Occipital lobe (tissue), 2 donors: ENCODE data around the gene DHCR24. TPM values are rescaled to one million over a fixed set of nuclear protein-coding genes. Genes with fewer than 3 reads are reported as not detected.
"Not testable (repeated sequence)": the region's sequence is repeated elsewhere in the genome, so short reads cannot be mapped to it uniquely, and the experiment has no call there.

Experiments
- DNase-seq: peaks from one replicate; lab custom pipeline; 2025; lab: John Stamatoyannopoulos, UW
- total RNA-seq: library from RNA; depleted of rRNA; stranded (reverse); fragments of >200 nt; gene quantifications from one replicate; pipeline ENCODE4 v1.2.3, GENCODE V29; 2014

The DHCR24 gene
- total RNA-seq, 1 donor from 2014 or later: 40.7 TPM

DNA sequence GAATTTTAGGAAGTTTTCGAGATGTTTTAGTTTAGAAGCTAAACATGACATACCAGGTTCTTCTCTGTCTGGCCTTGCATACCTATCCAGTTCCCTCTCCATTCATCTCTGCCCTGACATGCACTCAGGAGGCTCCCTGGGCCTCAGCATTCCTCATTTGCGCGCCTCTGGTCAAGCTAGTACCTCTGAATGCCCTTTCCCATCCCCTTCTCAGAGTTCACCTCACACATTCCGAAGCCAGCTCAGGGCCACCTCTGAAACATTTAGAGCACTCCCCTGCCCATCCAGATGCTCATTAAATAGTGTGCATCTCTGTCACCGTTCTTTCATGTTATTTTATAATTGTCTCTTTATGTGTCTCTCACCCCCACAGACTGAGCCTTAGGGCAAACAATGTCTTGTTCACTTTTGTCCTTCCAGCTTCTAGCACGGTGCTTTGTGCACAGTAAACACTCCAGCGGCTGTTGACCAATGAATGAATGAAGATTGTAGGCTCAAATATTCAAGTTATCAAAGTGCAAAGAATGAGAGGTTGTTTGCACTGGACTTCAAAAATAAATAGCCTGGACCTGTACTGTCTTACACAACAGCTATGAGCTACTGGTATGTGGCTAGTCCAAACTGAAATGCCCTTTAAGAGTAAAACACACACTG is 1.2 kb upstream of the DHCR24 start:
- DNase-seq: no peak

DNA sequence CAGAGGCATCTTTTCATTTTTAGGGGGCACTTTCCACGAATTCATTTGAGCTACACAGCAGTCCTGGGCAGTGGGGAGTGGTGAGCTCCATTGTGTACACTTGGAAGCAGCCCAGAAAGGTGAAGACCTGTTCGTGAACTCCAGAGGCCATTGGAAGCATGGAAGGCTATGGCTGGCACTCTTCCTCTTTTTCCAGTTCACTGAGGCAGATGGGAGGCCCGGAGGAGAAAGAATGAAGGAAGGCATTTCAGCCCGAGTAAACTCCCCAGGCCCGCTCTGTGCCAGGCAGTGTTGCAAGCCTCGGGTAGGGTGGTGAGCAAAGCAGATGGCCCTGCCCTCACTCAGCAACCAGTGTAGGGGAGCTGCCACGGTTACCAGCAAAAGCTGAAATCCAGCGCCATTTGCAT is 673 bp upstream of the DHCR24 start:
- no peak for DNase-seq

DNA sequence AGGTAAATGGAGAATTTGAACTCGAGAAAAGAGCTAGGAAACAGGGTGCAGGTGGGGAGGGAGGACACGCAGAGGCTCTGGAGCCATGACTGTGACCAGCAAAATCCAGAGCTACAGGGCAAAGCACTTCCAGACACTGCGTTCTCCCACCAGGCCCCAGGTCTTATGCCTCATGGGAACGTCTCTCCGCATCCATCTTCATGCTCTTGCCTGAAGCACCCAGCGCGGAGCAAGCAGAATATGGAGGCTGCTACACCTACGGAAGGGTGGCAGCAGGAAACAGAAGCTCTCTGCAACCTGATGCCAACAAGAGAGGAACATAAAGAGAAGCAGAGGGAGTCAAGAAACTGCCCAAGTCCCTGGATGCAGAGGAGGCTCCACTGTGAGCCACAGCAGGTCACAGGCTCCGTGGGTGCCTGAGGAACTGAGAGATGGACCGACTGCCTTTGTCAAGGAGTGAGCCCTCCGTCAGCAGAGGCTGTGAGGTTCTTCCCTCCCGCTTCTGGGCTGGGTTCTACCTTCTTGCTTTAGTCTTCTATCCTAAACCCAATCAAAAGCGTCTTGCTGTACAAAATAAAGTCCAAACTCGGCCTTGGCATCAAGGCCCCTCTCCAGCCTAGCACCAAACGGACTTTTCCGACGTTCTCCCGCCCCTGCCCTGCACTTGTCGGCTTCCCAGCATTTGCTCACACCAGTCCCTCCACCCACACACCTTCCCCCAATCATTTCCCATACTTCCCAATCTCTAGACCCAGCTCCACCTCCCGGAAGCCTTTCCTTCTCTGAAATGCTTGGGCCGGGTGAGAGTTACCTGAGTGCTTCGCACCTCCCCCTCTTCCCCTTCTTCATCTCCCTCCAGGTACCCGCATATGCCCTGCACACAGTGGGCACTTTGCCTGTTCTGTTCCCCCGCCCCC is 930 bp downstream of the DHCR24 start:
- DNase-seq: no peak

DNA sequence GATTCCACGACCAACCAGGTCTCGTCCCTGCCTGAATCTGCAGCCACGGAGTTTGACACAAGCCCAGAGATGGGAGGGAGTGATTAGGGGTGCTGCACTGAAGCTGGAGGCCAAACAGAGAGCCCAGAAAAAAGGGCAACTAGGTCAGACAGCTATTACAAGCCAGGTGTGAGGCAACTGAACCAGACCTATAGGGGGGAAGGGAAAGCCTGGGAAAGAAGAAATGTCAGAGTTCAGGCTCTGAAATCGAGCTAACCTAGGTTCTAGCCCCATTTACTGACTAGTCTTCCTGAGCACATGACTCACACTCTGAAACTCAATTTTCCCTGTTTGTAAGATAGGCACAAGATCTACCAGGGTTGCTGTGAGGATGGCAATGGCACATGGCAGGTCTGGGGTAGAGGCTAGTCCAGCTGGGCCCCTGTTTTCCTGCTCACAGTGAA is 1.7 kb downstream of the DHCR24 start:
- DNase-seq: no peak

DNA sequence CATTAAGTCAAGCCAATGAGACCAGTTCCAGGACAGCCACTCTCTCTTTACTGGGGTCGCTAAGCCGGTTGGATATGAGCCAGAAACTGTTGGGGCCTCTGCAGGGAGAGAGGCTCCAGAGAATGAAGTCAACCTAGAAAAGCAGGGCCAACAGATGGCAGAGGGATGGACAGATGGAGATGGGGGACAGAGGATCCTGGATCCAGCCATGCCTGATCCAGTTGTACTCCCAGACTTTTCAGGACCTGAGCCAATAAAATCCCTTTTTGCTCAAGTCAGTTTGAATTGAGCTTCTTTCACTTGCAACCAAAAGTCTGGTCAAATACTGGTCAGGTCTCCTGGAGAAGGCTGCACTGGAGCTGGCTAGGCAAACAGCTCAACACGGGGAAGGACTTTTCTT is 2.2 kb downstream of the DHCR24 start:
- DNase-seq: no peak

DNA sequence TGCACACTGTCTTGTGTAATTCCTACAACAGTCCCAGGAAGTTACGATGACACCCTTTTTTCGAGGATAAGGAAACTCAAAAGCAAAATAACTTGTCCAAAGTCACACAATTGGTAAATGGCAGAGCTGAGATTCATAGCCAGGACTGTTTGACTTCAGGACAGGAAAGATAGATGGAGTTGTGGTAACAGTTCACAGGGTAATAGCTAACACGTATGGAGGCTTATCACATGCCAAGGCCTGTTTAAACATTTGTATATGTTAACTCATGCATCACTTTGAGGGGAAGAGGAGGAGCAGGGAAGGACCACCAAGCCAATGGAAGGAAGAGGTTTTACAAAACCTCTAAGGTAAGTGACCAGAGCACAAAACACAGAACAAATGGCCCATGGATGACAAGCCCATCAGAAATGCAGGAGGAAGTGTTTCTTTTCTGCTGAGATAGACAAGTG is 2.8 kb downstream of the DHCR24 start:
- DNase-seq: no peak

DNA sequence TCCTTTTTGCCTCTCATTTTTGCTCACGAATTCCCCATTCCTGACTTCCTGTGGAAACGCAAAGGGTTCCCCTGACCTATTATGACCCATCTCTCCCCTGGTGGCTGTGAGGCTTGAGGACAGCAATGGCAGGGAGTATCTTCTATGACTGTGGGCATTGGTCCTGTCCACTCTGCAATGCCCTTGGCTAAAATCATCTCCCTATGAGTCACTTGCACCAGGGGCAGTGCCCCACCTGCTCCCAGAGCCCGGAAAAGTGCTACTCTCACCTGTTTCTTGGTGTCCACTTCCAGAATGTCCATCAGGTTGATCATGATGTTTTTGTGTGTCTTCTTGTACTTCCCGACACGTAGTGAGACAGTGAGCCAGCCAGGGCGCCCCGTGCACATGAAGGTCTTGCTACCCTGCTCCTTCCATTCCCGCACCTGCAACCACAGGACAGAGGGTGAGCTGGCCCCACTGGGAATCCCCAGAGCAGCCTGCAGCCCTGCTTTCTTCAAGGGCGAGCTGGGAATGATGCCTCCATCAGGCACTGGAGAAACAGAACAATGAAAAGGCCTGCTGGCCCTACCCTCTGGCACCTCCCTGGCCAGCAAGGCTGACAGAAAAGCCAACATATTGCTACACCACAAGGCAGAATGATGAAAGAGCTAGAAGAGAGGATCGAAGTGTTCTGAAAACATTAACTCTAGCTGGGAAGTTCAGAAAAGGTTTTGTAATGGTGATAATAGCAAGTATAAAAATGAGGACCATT is 3.5 kb downstream of the DHCR24 start:
- no peak for DNase-seq

DNA sequence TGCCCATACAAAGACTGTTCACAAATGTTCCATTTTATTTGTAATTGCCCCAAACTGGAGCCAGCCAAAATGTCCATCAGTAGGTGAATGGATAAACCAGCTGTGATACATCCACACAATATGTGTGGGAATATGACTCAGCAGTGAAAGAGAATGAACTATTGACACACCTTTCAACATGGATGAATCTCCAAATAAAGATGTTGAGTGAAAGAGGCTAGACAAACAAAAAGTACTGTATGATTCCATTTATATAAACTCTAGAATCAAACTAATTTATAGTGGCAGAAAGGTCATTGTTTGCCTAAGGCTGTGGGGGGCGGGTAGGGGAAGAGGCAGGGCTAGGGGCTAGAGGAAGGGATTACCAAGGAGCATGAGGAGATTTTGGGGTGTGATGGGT is 4.5 kb downstream of the DHCR24 start:
- no peak for DNase-seq

DNA sequence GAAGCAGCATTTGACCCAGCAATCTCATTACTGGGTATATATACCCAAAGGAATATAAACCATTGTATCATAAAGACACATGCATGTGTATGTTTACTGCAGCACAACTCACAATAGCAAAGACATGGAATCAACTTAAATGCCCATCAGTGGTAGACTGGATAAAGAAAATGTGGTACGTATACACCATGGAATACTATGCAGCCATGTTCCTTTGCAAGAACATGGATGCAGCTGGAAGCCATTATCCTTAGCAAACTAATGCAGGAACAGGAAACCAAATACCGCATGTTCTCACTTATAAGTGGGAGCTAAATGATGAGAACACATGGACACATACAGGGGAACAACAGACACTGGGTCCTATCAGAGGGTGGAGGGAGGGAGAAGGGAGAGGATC is 5.4 kb downstream of the DHCR24 start:
- DNase-seq: not testable (repeated sequence)

DNA sequence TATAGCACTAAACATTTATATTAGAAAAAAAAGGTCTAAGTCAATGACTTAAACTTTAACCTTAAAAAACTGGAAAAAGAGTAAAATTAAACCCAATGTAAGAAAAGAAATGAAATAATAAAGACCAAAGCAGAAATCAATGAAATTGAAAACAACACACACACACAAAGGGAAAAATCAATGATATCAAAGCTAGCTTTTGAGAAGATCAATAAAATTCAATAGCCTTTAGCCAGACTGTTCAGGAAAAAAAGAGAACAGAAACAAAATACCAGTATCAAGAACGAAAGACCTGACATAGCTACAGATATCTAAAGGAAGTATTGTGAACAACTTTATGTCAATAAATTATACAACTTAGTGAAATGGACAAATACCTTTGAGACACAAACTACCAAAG is 7.1 kb downstream of the DHCR24 start:
- DNase-seq: no peak

DNA sequence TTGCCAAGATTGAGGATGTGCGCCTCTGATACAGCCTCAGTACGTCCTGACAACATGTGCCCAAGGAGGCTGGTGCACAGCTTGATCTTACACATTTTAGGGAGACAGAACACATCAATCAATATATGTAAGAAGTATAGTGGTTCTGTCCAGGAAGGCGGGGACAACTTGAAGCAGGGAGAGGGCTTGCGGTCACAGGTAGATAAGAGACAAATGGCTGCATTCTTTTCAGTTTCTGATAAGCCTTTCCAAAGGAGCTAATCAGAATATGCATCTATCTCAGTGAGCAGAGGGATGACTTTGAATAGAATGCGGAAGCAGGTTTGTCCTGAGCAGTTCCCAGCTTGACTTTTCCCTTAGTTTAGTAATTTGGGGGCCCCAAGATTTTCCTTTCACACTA is 10.2 kb downstream of the DHCR24 start:
- no peak for DNase-seq

DNA sequence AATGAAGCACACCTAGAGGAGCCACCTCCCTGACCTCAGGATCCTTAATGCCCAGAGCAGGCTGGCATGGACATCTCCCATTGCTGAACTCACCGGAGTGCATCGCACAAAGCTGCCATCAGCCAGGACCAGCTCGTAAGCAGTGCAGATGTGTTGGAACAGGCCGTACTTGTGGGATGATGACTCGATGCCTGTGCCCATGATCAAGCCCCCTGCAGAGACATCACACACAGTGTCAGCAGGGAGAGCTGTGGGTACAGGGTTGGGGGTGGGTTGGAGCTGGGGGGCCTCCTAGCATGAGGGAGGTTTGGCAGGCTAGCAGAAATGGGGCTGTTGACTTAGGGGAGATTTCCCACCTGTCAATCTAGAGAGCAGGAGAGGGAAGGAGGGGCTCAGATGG is 12.0 kb downstream of the DHCR24 start:
- no peak for DNase-seq

DNA sequence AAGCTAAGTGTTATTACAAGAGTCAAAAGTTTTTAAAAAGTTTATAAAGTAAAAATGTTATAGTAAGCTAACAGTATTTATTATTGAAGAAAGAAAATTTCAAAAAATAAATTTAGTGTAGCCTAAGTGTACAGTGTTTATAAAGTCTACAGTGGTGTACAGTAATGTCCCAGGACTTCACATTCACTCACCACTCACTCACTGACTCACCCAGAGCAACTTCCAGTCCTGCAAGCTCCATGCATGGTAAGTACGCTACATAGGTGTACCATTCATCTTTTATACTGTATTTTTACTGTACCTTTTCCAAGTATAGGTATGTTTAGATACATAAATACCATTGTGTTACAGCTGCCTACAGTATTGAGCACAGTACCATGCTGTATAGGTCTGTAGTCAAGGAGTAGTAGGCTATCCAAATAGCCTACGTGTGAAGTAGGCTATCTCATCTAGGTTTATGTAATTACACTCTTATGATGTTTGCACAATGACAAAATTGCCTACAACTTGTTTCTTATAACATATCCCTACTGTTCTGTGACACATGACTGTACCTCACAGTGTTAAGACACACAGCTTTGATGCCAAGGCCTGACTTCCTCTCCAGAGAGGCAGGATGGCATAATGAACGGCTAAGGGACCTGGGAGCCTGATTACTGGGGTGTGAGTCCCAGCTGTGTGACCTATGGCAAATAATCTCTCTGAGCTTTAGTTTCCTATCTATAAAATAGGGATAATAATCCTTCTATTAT is 12.7 kb downstream of the DHCR24 start:
- no peak for DNase-seq

DNA sequence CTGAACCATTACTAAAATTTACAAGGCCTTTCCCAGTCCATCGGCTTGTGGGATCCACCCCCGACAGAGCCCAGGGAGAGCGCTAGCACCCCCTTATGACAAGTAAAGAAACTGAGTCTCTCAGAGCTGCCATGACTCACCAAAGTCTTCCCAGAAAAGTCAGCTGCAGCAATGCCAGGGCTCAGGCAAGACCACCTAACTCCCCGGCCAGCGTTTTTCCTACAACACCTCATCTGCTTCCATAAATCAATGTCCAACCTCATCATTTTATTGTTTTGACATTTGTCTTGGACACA is 15.0 kb downstream of the DHCR24 start:
- DNase-seq: no peak

DNA sequence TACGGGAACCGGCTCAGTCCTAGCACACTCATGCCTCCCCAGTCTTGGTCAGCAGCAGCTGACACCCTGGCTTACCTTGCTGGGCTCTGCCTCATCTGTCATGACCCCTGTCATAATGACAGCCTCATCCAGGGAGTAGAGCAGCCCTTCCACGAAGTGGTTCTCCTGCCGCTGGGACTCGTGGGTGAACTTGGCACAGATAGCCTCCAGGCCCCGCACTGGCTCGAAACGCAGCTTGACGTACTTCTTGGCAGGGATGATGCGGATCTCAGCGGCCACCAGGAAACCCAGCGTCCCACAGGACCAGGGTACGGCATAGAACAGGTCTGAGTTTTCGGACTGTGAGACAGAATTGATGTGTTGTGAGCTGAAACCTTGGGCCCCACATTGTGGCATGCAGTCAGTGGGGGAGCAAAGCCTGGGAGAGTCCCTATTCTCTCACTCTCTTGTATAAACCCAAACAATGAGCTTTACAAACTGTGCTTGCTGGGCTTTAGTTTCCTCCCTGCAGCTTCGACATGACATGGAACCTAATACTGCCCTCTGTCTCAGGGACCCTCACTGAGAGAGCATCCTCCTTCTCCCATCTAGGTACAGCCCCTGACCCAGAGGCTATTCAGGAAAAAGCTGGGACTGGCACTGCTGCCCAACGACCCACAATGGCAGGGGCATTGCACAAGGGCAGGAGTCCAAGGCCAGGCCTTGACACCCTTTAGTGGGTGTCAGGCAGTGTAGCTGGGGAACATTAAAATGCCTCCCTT is 15.5 kb downstream of the DHCR24 start:
- DNase-seq: no peak

DNA sequence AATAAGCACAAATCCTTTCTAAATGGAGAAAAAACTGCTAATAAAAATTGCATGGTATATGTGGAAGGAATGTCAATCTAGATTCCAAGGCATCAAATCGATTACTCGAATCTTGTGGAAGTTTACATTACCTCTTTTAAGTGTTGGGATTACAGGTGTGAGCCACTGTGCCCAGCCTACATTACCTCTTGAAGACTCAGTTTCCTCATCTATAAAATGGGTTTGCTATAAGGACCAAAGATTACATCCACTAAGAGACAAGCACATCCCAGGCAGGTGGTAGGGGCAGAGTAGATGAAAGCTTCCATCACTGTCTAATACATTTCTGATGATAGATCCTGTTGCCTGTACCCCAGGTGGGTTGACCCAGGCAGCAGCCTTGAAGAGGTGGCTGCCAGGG is 16.1 kb downstream of the DHCR24 start:
- DNase-seq: no peak

DNA sequence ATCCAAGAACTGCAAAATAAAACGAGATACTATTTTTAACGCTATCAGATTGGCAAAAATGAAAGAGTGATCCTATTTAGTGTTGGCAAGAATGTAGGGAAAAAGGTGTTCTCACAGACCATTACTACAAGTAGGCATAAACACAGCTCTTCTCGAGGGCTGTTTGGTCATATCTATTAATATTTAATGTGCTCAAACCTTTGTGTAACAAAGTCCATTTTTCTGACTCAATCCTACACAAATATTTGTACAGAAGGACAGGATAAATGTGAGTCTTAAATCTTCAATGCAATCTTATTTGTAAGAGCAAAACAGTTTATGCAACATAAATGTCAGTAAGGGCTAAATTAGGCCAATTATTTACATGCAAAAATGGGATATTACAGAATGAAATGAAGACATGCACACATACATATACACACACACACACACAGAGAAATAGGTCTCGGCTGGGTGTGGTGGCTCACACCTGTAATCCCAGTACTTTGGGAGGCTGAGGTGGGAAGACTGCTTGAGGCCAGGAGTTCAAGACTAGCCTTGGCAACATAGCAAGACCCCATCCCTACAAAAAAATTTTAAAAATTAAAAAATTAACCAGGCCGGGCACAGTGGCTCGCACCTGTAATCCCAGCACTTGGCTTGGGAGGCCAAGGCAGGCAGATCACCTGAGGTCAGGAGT is 17.7 kb downstream of the DHCR24 start:
- DNase-seq: no peak

DNA sequence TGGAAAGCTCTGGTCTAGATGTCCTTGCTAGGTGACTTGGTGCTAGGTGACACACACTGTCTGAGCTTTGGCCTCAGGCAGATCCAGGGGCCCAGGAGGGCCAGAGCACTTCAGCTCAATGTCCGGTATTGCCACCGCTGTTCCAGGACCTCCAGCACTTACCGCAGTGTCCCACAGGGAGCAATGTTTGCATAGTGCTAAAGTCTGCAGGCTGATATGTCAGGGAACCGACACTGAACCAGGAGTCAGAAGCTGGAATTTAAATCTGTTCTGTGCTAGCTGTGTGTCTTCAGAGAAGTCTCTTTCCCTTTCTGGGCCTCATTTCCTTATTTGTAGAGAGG is 19.3 kb downstream of the DHCR24 start:
- DNase-seq: no peak

DNA sequence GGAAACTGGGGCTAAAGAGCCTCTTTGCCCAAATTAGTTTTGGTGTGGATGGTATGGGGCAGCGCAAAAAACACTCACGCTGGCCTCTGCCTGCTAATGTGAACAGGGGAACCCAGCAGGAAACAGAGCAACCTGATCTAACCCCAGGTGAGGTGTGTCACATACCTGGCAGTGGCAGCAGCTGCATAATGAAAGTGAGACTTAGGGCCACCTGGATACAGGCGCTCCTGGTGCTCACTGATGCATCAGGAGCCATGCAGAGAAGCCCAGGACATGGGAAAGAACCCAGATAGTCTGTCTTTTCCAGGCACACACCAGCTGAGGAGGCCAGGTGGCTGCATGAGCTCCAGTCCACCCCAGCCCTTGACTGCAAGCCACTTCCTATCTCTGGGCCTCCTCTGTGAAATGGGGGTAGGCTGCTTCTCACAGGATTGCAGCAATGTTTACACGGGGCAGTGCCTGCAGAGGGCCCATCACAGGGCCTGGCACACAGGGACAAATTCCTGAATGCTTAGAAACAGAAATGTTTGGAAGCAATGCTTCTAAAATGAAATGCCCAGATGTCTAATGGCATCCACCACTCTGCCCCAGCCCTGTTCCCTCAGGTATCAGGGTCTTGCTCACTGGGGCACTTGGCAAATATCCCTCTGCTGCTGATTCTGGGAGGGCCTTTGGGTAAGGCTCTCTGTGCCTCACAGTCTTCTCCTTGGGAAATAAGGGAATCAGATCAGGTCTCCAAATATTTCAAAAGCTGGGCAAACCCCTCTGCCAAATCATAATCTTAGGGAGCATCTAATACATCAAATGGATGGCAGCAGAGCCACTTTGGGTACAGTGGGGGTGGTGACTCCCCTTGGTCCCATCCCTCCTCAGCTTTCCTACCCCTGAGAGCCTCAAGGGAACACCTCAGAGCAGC is 19.9 kb downstream of the DHCR24 start:
- no peak for DNase-seq
